HG02571 (cell line): Measurements from ENCODE around the gene NDE1.

ENCODE experiments used
- ATAC-seq: cut with Tn5 transposase; IDR thresholded peaks from one replicate; pipeline ENCODE4 v1.9.1; 2021; ENCODE audit warnings: mild to moderate bottlenecking, moderate library complexity; ENCODE audit not compliant: unreplicated experiment

The NDE1 gene

DNA sequence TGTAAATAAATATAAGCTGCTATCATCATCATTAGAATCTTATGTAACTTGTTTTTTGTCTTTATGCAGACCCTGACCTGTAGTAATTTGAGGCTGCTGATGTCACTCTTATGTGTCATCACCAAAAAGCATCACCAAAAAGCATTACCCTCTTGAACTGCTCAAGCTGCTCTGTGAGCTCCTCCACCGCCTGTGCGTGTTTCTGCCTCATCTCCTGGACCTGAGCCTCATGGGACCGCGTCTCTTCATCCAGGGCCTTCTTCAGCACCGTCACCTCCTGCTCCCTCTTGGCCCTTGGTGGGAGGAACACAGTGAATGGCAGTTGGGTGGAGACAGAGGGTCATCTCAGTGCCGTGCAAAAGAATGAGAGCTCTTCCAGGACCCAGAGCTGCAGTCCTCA is 82.4 kb downstream of the NDE1 start:
- no peak for ATAC-seq

DNA sequence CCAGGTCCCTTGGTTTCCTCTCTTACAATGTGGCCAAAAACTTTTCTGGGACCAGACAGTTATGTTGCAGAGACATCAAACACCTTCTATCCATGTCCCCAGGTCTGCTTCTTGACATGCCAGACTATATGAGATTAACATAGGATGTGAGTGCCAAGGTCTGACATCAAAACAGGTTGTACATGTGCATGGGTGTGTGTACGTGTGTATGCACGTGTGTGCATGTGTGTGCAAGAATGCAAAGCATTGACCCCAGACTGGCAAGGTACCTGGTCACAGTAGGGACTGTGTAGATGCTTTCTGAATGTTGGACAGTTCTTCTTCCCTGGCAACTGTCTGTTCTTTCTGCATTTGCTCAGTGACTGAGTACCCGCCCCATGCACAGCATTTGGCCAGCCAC is 85.6 kb downstream of the NDE1 start:
- ATAC-seq, result no peak

DNA sequence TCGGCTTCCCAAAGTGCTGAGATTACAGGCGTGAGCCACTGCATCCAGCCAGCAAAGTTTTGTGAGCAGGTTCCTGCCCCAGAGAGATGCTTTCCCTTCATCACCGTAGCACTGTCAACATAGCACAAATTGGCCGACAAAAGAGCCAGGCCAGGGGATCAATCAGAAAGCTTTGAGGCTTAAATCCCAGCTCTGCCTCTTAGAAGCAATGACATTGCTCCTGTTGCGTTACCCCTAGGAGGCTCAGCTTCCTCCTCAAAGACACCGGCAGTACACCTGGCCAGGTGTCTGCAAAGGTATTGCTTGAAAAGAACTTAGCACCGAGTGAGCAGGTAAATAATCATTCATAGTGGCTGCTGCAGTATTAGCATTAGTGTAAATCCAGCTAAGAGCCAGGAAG is 86.5 kb downstream of the NDE1 start:
- ATAC-seq, result no peak

DNA sequence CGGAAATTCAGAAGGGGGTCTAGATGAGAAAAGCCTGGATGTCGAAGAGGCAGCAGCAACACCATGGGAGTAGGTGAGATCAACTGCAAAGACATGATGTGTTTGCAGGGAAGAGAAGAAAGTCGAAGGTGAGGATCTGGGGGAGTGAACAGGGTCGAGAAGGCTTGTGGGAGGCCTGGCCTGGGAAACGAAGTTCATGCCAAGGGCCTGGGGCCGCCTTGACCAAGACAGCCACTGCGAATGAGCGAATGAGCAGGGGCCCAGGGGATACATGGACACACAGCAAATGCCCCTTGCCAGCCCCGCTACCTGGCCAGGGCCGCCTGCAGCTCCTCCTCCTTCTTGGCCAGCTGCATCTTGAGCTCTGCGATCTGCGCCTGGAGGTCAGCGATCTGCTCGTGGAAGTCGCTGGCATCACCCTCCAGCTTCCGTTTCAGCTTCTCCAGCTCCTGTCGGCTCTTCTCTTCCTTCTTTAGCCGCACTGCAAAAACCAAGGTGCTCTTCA is 87.1 kb downstream of the NDE1 start:
- no peak for ATAC-seq

DNA sequence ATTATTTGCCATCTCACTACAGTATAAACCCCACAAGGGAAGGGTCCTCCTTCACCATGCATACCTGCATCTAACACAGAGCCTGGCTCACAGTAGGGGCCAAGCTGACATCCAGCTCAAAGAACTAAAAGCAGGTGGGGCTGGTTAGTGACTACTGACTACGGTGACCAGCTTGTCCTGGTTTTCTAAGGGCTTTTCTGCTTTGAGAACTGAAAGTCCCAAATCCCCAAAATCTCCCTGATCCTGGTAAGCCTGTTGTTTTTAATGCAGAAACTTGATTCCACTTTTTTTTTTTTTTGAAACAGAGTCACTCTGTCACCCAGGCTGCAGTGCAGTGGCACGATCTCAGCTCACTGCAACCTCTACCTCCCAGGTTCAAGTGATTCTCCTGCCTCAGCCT is 89.4 kb downstream of the NDE1 start:
- ATAC-seq, result no peak

DNA sequence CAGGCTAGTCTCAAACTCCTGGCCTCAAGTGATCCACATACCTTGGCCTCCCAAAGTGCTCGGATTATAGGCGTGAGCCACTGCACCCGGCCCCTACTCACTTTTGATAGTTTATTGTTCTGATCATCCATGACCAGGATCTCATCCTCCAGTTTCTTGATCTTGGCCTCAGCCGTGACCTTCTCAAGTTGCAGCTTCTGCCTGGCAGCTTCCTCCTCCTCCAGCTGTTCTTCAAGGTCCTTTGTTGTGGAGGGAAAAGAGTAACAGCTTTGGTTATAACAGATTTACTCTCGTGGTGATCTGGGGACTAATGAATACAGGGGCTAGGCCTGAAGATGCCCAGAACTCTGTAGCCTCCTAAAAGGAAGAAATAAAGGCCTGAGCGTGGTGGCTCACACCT is 89.9 kb downstream of the NDE1 start:
- no peak for ATAC-seq

DNA sequence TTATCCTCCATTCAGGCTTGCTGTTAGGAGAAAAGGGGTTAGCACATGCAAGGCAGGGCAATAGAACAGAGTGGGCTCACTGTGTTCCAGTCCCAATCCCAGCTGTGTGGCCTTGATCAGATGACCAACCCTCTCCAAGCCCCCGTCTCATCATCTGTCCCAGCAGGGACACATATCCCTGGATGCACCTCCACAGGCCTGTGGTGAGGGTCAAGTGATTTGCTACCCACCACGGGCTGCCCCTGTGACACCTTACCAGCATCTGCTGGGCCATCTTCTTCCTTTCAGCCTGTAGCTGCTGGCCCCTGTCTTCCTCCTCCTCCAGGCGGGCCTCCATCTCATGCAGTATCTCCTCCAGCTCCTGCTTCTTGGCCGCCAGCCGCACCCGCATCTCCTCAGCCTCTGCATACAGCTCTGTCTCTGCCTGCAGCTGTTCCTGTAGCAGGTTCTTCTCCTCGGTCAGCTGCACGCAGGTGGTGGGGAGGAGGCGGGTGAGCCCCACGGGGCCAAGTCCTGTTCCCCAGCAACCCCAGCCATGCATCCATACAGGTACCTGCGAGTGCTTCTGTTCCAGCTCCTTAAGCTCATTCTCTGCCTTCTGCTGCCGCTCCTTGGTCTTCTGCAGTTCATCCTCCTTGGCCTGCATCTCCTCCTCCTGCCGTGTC is 91.3 kb downstream of the NDE1 start:
- no peak for ATAC-seq

DNA sequence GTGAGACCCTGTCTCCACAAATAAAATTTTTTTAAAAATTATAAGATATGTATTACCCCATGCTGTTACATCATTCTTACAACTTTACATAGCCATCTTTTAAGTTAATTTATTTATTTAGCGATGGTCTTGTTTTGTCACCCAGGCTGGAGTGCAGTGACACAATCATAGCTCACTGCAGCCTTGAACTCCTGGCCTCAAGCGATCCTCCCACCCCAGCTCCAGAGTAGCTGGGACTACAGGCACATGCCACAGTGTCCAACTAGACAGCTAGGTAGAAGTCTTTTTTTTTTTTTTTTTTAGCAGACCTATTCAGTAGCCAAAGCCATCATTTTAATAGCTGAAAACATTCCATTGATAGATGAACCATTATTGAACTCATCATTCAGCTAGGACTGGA is 92.7 kb downstream of the NDE1 start:
- ATAC-seq, result no peak

DNA sequence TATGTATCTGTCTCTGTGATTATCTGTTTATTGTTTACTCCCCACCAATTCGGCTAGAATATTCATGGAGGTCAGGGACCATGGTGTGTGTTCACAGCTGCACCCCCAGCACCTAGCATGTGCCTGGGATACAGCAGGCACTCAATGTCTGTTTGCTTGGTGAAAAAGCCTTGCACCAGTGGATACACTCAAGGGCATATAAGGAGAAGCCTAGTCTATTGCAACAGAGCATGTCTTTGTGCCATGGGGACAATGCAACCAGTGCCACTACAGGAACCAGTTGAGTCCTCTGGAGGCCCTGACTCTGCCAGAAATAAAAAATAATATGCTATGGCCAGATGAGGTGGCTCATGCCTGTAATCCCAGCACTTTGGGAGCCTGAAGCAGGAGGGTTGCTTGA is 93.6 kb downstream of the NDE1 start:
- ATAC-seq, result no peak

DNA sequence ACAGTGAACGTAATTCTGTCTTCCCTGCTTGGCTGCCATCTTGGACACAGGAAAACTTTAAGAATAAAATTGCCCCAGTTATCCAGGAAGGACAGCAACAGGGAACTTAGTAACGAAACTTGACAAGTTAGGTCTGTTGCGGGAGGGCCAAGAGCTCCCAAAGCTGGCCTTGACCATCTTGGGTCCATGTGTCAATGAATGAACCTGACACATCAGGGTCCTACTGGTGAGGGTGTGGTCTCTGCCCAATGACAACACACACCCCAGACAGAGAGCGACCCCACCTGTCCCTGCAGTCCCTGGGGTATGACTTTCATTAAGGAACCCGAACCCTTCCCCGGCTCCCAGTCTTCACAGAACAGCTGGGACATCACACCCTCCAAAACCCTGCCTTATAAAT is 96.3 kb downstream of the NDE1 start:
- no peak for ATAC-seq

DNA sequence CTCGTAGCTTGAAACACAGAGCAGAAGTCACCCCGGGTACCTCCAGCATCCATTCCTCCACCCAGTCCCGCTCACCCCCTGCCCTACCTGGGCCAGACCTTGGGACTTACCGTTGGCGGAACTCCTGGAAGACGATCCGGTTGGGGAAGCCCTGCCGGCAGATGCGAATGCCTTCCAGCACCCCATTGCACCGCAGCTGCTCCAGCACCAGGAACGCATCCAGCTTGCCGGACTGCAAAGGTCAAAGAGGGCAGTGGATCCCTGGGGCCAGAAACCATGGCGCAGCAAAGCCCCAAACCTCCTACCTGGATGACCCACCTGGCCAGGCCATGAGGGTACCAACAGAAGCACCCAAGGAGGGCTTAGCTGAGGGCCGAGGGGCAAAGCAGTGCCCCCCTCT is 97.9 kb downstream of the NDE1 start:
- ATAC-seq, result no peak

DNA sequence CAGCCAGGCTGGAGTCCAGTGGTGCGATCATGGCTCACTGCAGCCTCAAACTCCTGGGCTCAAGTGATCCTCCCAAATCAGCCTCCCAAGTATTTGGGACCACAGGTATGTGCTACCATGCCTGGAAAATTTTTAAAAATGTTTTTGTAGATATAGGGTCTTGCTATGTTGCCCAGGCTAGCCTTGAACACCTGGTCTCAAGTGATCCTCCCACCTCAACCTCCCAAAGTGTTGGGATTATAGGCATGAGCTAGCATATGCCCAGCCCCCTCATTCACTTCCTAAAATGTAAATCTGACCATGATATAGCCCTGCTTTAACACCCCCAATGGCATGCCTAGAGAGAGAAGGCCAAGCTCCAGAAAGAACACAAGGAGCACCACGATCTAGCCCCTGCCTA is 98.6 kb downstream of the NDE1 start:
- no peak for ATAC-seq

DNA sequence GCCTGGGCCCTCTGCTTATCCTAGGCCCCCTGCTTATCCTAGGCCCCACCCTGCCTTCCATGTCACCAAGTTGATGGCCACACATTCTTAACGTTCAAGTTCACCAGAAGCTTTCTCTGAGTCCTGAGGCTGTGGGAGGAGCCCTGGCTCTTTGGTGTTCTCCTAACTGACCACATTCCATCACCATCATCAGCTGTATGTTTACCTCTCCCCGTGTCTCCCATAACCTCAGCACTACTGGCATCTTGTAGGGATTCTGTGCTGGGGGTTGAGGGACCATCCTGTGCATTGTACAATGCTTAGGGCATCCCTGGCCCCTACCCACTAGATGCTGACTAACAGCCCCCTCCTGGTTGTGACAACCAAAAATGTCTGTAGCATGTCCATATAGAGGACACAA is 99.3 kb downstream of the NDE1 start:
- ATAC-seq, result no peak

DNA sequence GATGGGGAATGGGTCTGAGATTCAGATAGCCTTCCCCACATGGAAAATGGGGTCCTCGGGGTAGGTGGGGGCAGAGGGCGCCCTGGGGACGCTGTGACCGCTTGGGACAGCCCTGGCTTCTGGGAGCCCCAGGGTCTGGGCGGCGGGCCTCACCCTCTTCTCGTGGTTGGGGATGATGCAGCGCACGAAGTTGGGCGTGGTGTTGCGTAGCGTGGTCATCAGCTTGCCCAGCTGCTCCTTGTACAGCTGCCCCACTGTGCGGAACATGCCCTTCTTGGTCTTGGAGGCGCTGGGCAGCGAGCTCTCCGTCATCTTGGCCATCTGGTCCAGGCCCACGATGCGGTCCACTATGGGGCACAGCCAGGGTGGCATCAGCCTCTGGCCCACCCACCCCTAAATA is 99.9 kb downstream of the NDE1 start:
- no peak for ATAC-seq

DNA sequence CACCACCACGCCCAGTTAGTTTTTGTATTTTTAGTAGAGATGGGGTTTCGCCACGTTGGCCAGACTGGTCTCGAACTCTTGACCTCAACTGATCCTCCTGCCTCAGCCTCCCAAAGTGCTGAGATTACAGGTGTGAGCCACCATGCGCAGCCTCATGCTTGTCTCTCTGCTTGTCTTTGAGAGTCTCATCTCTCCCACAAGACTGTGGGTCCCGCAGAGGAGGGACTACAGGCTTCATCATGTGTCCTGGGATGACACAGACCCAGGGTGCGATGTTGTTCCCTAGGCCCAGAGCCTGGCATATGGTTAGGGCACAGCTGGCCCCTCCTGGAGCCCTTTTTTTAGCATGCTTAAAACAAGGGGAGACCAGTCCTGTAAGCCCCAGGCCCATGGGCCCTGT is 101.9 kb downstream of the NDE1 start:
- no peak for ATAC-seq

DNA sequence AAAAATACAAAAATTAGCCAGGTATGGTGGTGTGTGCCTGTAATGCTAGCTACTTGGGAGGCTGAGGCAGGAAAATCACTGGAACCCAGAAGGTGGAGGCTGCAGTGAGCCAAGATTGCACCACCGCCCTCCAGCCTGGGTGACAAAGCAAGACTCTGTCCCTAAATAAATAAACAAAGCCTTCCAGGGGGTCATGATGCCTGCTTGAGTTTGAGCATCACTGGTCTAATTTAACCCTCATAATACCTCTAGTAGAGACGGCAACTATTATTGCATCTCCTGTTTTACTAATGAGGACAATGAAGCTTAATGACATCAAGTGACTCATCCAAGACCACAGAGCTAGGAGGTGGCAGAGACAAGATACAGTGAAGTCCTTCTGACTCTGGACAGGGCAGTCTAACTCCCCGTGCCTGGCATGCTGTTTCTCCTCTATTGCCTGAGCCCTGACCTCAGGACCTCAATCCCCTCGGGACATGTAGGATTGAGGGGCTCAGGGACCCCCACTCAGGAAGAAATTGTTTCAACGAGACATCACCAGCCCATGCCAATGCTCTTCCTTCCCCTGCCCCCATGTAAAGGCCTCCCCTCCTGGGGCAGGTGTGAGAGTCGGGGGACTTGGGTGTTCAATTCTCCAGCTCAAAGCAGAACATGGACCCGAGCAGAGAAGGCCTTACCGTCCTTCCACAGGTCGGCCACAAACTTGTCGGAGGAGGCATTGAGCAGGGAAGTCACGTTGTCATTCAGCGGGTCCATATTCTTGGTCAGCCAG is 102.9 kb downstream of the NDE1 start:
- no peak for ATAC-seq

DNA sequence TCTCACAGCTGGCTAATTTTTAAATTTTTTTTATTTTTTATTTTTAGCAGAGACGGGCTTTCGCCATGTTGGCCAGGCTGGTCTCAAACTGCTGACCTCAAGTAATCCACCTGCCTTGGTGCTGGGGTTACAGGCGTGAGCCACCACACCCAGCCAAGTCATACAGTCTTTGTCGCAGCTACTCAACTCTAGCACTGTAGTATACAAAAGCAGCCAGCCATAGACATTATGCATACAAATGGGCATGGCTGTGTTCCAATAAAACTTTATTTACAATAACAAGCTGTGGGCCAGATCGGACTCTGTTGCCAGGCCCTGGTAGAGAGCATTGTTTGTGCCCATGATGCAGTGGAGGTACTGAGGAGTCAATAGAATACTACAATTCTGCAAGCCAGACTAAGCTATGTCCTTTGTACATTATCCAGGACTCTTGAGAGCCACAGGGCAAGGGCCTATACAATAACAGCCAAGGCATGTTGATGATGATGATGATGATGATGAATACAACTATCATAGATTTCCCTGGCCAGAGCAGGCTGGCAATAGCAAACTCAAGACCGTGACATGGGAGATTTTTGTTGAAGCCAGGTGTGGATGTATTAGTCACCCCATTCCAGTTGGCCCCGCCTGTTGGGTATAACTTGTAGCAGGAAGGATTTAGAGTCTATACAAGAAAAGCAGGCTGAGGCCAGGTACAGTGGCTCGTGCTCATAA is 104.9 kb downstream of the NDE1 start:
- no peak for ATAC-seq

DNA sequence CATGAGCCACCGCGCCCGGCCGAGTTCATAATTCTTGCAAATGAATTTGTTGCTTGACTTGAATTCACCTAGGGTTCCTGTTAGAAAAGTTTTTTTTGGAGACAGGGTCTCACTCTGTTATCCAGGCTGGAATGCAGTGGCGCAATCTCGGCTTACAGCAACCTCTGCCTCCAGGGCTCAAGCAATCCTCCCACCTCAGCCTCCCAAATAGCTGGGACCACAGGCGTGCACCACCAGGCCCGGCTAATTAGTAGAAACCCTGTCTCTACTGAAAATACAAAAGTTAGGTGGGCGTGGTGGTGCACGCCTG is 107.0 kb downstream of the NDE1 start:
- no peak for ATAC-seq

DNA sequence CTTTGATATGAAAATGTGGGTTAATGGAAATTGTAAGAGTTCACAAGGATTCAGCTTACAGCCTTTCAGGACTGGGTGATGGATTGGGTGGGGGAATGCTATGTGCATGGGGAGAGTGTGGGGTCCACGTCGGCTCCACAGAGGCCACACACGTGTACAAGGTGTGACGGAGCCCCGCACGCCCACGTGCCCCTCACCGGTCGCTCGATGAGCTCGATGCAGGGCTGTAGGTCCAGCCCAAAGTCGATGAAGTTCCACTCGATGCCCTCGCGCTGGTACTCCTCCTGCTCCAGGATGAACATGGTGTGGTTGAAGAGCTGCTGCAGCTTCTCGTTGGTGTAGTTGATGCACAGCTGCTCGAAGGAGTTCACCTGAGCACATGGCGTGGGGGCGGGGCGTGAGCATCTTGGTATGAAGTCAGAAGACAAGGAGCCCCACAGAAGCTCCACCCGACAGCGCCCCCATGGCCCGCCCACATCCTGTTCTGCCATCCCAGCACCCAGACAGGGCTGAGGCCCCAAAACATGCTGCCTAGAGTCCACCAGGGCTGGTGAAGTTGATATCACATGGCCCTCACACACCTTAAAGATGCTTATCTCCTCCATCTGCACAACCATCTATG is 107.7 kb downstream of the NDE1 start:
- no peak for ATAC-seq

DNA sequence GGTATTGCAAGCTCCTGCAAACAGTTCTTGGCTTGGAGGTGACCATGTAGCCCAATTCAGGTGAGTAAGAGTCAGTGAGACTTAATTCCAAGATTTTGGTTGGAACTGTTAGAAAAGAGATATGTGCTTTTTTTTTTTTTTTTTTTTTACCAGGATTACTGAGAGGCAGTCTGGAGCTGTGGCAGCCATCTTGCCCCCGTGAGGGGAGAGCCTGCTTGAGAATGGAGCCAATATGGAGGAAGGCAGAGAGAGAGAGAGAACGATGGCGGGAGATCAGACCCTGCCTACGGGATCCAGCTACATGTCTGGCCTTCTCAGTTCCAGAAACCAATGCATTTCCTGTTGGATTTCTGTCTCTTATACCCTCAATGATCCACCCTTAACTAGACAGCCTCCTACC is 109.0 kb downstream of the NDE1 start:
- ATAC-seq, result no peak

DNA sequence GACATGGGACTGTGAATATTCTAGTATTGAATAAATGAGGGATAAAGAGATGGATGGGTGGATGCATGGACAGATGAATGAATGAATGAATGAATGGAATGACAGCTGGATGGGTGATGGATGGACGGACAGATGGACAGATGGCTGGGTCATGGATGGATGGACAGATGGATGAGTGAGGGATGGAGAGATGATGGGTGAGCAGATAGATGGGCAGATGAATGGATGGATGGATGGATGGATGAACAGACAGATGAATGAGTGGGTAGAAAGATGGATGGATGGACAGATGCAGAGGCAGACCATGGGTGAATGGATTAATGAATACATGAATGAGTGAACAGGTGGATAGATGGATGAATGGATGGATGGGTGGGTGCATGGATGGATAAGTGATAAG is 110.1 kb downstream of the NDE1 start:
- ATAC-seq, result no peak

DNA sequence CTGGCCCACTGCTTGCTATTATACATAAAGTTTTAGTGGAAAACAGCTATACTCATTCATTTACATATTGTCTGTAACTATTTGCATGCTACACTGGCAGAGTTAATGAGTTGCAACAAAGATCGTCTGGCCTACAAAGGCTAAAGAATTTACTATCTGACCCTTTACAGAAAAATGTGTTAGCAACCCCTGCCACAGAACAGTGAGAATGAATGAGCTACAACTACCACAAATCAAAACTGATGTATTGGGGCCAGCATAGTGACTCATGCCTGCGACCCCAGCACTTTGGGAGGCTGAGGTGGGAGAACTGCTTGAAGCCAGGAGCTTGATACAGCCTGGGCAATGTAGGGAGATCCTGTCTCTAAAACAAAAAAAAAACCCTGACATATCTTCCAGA is 114.1 kb downstream of the NDE1 start:
- ATAC-seq, result no peak
